NCI-H526 (cell line): ENCODE measurements around the gene TNMD.
A peak's percentile ranks its signal among the peaks of the same experiment; 100 is the strongest.

Experiments used
- DNase-seq, 2 experiments: peaks; one replicate each; lab custom pipeline; 2025; lab: John Stamatoyannopoulos, UW

Gene TNMD

DNA sequence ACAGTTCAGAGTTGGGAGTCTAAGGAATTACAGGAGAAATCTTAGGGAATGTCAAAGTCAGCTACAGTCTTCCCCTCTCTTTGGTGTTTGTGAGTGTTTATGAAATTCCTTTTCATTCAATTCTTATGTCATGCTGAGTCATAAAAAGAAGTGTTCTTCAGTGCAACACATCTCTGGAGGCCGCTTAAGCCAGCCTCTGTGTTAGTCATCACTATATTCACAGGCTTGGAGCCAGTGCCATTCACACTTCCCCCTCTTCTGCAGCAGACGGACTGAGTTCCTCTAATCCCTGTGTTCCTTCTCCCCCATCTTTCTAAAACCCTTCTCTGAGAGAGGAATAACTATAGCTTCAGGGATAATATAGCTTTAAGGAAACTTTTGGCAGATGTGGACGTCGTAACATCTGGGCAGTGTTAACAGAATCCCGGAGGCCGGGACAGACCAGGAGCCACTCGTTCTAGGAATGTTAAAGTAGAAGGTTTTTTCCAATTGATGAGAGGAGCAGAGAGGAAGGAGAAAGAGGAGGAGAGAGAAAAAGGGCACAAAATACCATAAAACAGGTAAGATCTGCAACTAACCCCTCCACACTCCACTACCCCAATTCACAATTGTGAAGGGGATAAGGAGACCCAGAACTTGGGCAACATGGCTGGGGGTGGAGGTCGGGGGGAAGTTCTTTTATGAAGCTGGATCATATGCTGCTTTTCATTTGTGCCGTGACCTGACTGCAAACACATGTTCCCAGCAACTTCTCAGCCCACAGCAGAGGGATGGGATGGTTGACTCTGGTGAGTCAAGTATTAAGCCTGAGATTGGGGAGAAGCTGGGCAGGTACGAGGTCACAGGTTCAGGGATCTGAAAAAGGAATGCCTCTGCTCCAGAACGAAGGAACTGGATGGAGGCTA, 59.5 kb downstream of the TNMD start, which contains the start of gene SRPX2:
TSS of gene SRPX2 (plus strand) at position 244 of the 905 bp plus-strand sequence. CDS start 2,124 bp downstream, outside the sequence.
- DNase-seq: no peak

DNA sequence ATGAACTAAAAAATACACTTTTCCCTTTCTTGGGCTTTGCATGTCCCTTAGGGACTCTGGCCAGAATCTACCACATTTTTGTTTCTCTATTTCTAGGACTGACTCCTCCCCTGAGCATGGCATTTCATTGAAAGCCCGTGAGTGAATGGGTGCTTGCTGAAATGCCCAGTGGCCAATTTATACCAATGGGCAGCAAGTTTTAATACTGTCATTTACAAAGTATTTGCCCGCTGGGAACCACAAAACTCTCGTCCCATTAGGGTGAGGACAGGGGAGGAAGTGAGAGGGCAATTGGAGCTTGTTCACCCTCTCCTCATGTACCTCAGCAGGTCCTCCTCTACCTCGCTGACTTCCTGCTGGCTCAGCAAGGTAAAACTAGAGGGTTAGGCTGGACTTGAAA, 60.4 kb downstream of the TNMD start:
- no peak for DNase-seq

DNA sequence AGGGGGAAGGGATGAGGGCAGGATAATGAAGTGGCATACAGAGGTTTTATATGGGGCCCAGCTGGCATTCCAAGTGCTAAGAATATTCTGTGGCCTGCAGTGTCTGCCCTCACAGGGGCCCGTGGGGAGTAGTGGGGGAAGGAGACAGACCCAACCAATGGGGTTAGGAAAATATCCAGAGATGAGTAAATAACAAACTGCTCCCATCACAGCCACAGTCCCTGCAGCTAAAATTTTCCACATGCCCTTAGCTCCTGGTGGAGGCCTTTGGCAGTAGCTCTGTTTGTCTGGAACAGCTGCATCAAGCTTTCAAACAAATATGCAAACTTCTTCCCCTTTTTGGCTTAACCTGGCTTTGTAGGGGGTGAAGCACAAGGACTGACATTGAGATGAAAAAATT, 62.4 kb downstream of the TNMD start:
- peak; percentile 25 to 28 for DNase-seq

DNA sequence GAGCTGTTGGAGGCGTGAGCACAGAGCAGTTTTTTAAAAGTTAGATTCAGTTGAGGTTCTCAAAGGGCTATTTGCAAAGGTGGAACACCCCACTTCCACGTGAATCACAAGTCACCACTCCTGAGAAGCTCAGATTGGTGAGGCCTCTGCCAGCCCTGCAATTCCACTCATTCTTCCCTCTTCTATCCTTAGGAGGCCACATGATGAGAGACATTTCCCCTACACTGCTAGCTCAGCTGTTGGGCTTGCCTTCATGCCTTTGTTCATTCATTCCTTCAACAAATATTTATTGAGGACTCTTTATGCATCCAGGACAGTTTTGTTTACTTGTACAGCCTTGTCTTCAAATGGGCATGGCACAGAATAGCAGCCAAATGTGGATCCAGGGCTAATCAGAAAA, 63.0 kb downstream of the TNMD start:
- DNase-seq: no peak

DNA sequence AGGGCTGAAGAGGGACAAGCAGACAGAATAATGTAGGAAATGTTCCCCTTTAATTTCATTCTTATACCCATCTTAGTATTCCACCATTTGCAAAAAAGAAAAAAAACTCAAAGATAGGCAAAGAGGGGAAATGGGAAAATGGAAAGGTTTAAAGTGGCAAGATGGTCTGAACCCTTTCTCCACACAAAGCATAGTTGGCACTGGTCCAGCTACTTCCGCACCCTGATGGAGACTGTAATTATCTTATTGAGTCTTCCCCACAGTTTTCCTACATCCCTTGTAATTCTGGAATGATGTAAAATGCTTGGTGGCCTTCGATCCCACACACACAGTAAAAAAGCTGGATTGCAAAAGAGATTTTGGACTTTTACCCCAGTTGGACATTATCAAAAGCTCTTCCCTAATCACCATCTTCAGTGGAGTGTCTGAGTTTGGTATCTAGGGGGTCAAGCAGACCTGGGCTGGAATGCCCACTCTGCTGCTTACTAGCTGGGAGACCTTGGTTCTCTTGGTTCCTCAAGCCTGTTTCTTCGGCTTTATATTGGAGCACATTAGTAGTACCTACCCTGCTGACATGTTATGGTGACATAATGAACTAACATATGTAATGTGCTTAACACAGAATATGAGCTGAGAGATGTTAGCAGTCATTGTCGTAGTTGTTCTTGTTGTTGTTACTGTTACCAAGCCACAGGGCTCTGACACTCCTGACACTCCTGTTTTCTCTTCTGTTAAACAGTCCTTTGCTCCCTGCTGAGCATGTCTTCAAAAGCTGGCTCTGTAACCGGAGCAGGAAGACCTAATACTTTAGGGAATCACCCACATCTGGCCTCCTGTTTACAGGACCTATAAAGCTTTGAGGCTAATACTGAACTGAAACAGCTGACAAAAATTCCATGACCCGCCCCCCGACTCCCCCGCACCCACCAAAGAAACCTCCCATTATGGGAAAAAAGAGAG, 64.0 kb downstream of the TNMD start:
- no peak for DNase-seq
